ENCODE measurements around the gene UGT3A2. TPM values are rescaled to one million over a fixed set of nuclear protein-coding genes. Genes with fewer than 3 reads are reported as not detected.

Gene UGT3A2
- total and polyA plus RNA-seq, 2 of the 8 experiments (the other 6 are each of a cell fraction or from before 2014, with no cell fraction given): 19.4 to 28.8 TPM

DNA sequence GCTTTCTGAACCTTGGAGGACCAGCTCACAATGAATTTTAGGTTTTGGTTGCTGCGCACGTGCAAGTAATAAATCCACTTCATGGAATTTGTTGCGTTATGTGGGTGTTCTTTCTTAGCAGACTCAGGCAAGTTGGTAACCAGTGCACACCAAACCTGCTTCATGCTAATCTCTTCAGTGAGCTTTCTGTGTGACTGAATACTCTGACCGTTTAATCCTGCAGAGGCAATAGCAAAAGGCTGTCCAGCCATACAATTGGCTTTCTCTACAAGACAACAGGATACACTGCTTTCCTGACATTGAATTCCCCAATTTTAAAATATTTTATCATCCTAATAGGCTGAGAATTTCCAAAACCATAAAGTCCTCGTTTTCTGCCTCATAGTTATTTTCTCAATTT, 10.3 kb downstream of the UGT3A2 start:
- Histone ChIP-seq H4K20me1 (replicated peaks in 1 of 2; ENCODE audit: control insufficient read depth in 1 of 2, insufficient read depth in 2 of 2, low read length in 2 of 2) (no peaks in the 10 kb centered on the region), H3K4me2 (ENCODE audit: insufficient read depth in 1 of 2, low read depth in 2 of 2, low read length in 2 of 2) (no peak overlapping the region), H2BK20ac (ENCODE audit: low read length) (no peak overlapping the region), H3K23ac (ENCODE audit: insufficient read length) (no peak overlapping the region), H4K5ac (ENCODE audit: insufficient read length, low read depth, low read length) (no peak overlapping the region), H3K9me3 (ENCODE audit: insufficient read depth in 2 of 2, low read depth in 1 of 2, low read length in 1 of 2) (no peaks in the 10 kb centered on the region), H3K56ac (replicated peaks; ENCODE audit: insufficient read length, low read depth, low read length) (no peak overlapping the region), H2BK5ac (ENCODE audit: low read depth, low read length) (no peak overlapping the region), H2BK12ac (ENCODE audit: low read depth, low read length) (no peak overlapping the region), H2BK120ac (replicated peaks; ENCODE audit: low read depth, low read length) (no peak overlapping the region), H3K4me3 (ENCODE audit: extremely low read depth in 1 of 4, insufficient read depth in 2 of 4, low read depth in 3 of 4, low read length in 4 of 4) (no peak overlapping the region), H3K79me2 (ENCODE audit: control insufficient read depth in 1 of 2, insufficient read depth in 2 of 2, low read length in 2 of 2) (no peaks in the 10 kb centered on the region), H3K18ac (ENCODE audit: extremely low read depth, low read length) (no peak overlapping the region), H3K27me3 (replicated peaks in 1 of 4; ENCODE audit: control insufficient read depth in 3 of 4, extremely low read depth in 1 of 4, insufficient read depth in 3 of 4, low read length in 3 of 4) (no peaks in the 10 kb centered on the region), H4K8ac (ENCODE audit: extremely low read depth, insufficient read depth, low read length) (no peak overlapping the region), H3K79me1 (ENCODE audit: low read depth, low read length) (no peaks in the 10 kb centered on the region), H3K23me2 (ENCODE audit: low read depth, low read length) (no peaks in the 10 kb centered on the region; the same call in 1 of the 2 replicates), H3K9ac (replicated peaks in 1 of 4; ENCODE audit: extremely low read depth in 1 of 4, low read depth in 3 of 4, low read length in 3 of 4) (no peak overlapping the region), H2AFZ (ENCODE audit: low read length) (no peak overlapping the region), H3K27ac (ENCODE audit: low read depth, low read length) (no peak overlapping the region), H3K14ac (ENCODE audit: insufficient read length) (no peak overlapping the region), H3K4me1 (replicated peaks in 1 of 4; ENCODE audit: control insufficient read depth in 3 of 4, insufficient read depth in 4 of 4, low read length in 3 of 4) (no peaks in the 10 kb centered on the region), H2AK5ac (ENCODE audit: low read depth, low read length) (no peak overlapping the region), H3K36me3 (ENCODE audit: control insufficient read depth in 2 of 4, insufficient read depth in 4 of 4, low read length in 3 of 4) (no peaks in the 10 kb centered on the region), H2BK15ac (ENCODE audit: low read length) (no peak overlapping the region), H4K91ac (replicated peaks; ENCODE audit: insufficient read length, low read length) (no peak overlapping the region), H3K4ac (replicated peaks; ENCODE audit: insufficient read length, low read depth, low read length) (no peak overlapping the region)
- DNase-seq (ENCODE audit: low read depth in 1 of 2, low spot score in 2 of 2): no peak
- TF ChIP-seq RXRA (IDR thresholded peaks at IDR 0.05; ENCODE audit: insufficient read depth, low read depth, low read length) (no peak), PHF8 (conservative IDR thresholded peaks at IDR 0.05; ENCODE audit: low read depth, low read length) (no peak), EZH2 (IDR thresholded peaks at IDR 0.05; ENCODE audit: low read depth, low read length, severe bottlenecking) (no peak), RNF2 (IDR thresholded peaks at IDR 0.05; ENCODE audit: borderline replicate concordance, low read depth, low read length, missing control alignments, poor library complexity, severe bottlenecking) (no peak), HDAC2 (IDR thresholded peaks at IDR 0.05; ENCODE audit: borderline replicate concordance in 1 of 2, low read depth in 2 of 2, low read length in 2 of 2) (no peak), MAX (IDR thresholded peaks at IDR 0.05) (no peak), MAFK (IDR thresholded peaks at IDR 0.05; ENCODE audit: low read depth, low read length) (no peak), BCL11A (IDR thresholded peaks at IDR 0.05; ENCODE audit: low read depth in 2 of 2, low read length in 2 of 2) (no peak), CTBP2 (IDR thresholded peaks at IDR 0.05; ENCODE audit: borderline replicate concordance, insufficient read depth, insufficient read length, low read length) (no peak), EP300 (IDR thresholded peaks at IDR 0.05; ENCODE audit: borderline replicate concordance in 1 of 2, low read depth in 2 of 2, low read length in 2 of 2) (no peak)
- 73% methylated on average over 5 of the region's 5 CpGs; no CpG with 5 or more reads in 1 of the 2 experiments for WGBS, 2 experiments (ENCODE audit: extremely low coverage in 1 of 2, insufficient coverage in 1 of 2, insufficient read length in 1 of 2, insufficient replicate concordance in 2 of 2, low coverage in 1 of 2, low lambda C conversion rate in 2 of 2, missing lambda C conversion rate in 1 of 2)
- POLR2A ChIA-PET (ENCODE audit: partially characterized antibody): interaction anchor here (1.3 kb wide), 1 partner anchor 11 kb away, joined by 3 read pairs; no protein-coding TSS in a partner anchor
- CTCF ChIA-PET (ENCODE audit: partially characterized antibody): no interaction called here
- no peak for FAIRE-seq

Measured in H1 (cell line).